Measurements from ENCODE around the gene ATG2A.

DNA sequence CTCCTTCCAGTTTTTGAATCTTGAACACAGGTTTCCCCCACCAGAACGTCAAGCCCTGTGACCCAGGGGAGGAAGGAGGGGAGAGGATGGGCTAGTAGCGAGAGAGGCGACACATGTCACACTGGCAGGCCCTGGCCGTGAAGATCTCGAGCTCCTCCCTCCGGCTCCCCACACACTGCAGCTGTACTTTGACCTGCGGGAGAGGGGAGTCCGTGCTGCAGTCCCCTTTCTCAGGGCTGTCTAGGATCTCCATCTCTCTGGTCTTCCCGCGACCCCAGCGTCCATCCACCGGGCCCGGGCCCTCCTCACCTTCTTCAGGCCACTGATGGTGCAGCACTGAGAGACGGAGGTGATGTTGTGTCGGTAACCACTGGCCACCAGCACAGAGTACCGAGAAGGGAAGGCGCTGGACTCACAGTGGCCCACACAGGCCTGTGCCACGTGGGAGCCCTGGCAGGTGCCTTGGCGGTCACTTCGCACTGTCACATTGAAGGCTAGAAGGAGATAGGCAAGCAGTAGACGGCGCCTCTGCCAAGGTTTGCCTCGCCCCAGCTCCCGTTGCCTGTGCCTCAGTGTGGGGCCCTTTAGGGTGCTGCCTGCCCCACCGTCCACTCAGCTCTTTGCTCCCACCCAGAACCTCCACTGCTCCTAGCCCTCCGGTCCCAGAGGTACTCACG lies 17.8 kb upstream of the ATG2A start:
- TF ChIP-seq, protein P1, sequence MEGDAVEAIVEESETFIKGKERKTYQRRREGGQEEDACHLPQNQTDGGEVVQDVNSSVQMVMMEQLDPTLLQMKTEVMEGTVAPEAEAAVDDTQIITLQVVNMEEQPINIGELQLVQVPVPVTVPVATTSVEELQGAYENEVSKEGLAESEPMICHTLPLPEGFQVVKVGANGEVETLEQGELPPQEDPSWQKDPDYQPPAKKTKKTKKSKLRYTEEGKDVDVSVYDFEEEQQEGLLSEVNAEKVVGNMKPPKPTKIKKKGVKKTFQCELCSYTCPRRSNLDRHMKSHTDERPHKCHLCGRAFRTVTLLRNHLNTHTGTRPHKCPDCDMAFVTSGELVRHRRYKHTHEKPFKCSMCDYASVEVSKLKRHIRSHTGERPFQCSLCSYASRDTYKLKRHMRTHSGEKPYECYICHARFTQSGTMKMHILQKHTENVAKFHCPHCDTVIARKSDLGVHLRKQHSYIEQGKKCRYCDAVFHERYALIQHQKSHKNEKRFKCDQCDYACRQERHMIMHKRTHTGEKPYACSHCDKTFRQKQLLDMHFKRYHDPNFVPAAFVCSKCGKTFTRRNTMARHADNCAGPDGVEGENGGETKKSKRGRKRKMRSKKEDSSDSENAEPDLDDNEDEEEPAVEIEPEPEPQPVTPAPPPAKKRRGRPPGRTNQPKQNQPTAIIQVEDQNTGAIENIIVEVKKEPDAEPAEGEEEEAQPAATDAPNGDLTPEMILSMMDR (IDR thresholded peaks at IDR 0.05 in 2 of 3, conservative IDR thresholded peaks at IDR 0.05 in 1 of 3; ENCODE audit: borderline replicate concordance in 1 of 3, insufficient read depth in 1 of 3, low read depth in 2 of 3, low read length in 2 of 3) = no peak
- TF ChIP-seq TCF7L2 (IDR thresholded peaks at IDR 0.05; ENCODE audit: borderline replicate concordance, extremely low read depth, insufficient read depth, insufficient read length) (no peak), ELF1 (IDR thresholded peaks at IDR 0.05; ENCODE audit: borderline replicate concordance, low read depth) (no peak)

Data from HCT116 (cell line).